ENCODE measurements around the gene BAG5. TPM values are rescaled to one million over a fixed set of nuclear protein-coding genes. Genes with fewer than 3 reads are reported as not detected.

BAG5 gene
- total RNA-seq, 1 donor from 2014 or later: 16.4 TPM

DNA sequence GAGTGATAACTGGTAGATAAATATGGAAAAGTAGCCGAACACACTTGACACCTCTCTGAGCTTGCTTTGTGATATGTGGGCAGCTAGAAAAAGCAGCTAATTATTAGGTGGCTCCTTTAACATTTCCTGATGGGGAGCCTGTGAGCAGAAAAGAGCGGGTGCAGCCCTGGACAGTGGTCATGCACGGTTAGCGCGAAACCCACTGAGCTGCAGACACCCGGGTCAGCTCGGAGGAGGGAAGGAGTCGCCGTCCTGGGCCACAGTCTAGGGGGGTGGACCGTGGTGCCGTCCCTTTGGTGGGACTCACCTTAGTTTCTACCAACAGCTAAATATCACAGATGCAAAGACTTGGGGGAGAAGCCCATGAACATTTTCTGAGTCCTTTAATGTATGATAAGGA, 7.0 kb upstream of the BAG5 start:
- intact Hi-C loops (cut with micrococcal nuclease): no loop called here
- DNase-seq: no peak
- ATAC-seq: no peak

DNA sequence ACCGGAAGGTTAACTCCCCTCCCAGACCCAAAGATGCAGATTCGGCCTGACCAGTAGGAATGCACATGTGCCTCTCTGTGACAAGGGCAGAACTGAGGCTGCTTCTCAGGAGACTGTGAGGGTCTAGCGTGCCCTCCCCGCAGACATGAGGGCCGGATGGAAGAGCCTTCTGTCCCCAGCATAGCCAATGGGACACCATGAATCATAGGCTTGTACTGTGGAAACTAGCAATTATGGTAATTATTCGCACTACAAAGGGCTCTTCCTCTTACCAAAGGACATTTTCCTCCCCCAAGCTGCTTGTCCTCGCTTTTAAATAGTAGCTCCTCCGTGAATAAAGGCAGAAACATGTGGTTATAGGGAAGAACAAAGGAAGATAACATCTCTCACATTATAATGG, 6.5 kb upstream of the BAG5 start:
- intact Hi-C loops (cut with micrococcal nuclease): no loop called here
- DNase-seq (no peak), ATAC-seq (no peak)

DNA sequence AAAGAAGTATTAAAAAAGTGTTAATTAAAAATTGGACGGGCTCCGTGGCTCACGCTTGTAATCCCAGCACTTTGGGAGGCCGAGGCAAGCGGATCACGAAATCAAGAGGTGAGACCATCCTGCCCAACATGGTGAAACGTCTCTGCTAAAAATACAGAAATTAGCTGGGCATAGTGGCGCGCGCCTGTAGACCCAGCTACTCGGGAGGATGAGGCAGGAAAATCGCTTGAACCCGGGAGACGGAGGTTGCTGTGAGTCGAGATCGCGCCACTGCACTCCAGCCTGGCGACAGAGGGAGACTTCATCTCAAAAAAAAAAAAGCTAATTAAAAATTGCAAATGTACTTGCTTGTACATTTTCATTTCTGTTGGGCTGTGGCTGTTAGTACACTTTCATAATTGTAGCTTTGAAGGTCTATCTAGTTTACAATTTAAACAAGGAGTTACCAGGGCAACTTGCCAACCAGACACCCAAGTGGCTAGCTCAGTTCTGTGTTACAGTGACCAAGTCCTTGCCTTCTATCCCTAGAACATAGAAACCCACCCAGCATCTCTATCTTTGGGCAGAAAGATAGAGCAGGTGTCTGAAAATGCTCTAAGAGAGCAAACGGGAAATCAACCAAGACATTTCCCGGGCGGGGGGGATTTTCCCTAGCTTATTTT, 1.5 kb upstream of the BAG5 start:
- DNase-seq (no peak), ATAC-seq (no peak)
- intact Hi-C loops (cut with micrococcal nuclease): no loop called here

DNA sequence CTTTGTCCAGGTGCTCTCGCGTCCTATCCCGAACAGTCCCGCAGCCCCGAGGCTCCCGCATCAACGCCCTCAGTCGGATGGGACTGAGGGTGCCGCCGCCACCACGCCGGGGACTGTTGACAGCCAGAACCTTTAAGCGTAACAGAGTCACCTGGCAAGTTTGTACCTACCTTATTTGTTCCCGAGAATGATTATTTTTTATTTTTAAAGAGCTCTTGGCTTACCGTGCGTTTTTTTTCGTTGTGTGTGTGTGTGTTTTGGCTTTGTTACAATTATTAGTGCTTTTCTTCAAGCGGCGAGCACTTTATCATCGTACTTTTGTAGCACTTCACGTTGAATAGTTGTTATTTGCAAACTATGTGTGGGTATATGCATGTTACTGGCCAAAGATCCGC, 766 bp upstream of the BAG5 start:
- intact Hi-C loops (cut with micrococcal nuclease): no loop called here
- DNase-seq: no peak
- ATAC-seq: no peak

DNA sequence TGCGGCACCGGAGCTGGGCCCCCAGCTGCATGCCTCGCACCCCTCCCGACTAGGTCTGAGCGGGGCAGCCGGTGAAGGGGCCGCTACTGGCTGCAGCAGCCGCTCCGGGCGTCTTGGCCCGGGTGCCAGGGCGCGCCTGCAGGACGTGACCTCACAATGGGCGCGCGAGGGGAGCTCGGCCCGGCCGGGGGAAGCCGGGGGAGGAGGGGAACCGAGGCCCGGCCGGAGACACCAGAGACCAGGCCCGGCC, 353 bp downstream of the BAG5 start:
- intact Hi-C loops (cut with micrococcal nuclease): no loop called here
- peak; percentile 70 for ATAC-seq
- peak; percentile 71 for DNase-seq

DNA sequence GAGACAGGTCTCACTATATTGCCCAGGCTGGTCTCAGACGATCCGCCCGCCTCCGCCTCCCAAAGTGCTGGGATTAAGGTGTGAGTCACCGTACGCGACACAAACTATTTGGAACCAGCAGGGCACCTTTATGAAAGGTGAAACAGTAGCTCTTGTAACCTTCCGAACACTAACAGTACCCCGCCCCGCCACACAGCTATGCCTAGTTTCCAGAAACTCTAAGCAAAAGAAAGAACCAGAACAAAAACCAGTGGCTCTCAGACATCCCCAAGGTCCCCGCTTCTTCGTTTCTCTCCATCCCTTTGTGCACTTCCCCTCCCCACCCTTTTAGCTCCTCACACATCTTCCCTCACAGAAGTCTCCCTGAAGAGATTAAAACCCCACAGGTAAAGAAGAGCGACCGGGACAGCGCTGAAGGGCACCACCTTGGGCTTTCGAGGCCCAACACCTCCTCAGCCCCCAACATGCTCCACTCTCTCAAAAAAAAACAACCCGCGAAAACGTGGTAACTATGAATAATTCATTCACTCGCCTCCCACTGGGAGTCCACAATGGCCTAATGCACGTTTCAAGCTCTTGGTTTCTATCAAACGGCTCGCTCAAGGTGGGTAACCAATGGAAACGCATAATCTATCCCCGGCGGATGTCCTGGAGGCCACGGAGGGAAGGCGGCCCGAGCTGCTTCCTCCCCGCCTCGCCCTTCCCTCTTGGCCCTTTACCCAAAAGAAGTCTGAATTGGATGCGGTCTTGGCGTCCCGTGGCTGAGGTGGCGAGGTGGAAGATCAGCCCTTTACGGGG, 877 bp downstream of the BAG5 start:
- no peak for DNase-seq
- ATAC-seq: peak; percentile 44
- intact Hi-C loops (cut with micrococcal nuclease): no loop called here

DNA sequence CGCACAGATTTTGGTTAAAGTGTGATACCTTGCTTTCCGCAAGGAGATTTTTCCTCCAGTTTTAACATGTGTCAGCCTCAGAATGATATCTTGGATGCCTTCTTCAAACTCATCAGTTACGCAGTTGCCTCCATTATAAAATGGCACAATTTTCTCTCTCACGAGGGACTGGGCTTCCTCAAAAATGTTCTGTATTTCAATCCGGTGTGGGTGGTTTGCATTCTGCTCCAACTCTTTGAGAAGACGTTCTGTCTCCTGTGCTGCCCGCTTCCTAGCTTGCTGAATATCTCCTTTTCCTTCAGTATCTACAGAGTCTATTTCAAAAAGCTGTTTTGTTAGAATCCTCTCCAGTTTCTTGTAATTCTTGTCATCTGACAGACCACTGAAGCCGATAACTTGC, 1.8 kb downstream of the BAG5 start:
- intact Hi-C loops (cut with micrococcal nuclease): no loop called here
- DNase-seq (no peak), ATAC-seq (no peak)

DNA sequence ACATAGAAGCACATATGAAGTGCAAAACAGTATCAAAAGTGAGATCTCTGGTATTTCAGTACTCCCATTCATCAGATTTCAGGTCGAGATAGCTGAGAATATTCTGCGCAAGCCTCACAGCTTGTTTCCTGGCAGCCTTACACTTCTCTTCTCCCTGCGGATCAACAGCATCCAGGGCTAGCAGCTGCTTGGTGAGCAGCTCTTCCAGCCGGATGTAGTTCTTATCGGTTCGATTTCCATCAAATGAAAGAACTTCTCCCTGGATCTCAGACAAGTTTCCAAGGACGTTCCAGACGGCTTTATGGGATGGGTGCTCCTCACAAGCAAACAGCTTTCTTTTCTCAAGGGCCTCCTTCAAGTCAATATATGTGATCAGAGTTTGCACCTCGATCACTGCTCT, 2.7 kb downstream of the BAG5 start:
- no peak for ATAC-seq
- intact Hi-C loops (cut with micrococcal nuclease): no loop called here
- DNase-seq: no peak

DNA sequence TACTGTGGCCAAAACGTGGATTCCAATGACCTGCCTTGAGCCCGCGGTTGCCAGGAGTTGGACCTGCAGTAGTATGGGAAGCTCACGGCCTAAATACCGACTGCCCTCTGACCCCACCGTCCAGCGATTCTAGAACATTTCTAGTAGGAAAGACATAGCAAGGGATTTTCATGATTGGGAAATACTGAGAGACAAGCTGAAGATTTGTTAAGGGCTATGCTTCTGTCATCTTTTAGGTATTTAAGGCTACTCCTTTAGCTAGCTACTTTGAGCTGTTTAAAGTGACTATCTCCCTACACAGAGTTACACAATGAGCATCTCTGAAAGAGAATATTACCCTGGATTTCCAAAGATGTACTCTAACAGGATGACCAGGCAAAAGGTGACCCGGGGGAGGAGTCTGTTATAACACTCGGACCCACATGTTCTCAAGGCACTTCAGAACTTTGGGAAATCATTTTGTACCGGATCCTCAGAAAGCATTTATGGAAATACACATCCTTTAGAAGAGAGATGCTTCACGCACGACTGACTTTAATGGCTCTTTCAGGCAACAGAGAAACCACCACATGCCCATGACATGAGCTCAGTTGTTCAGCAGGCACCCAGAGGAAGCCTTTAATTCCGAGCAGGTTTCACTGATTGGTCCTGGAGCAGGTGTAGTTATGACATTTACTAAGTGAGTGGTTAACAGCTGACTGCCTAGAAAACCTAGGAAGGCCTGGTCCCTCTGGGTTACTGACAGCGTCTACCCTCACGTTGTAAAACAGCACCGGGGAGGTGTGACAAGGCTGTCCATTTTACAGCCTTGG, 4.2 kb downstream of the BAG5 start:
- intact Hi-C loops (cut with micrococcal nuclease): no loop called here
- no peak for ATAC-seq
- no peak for DNase-seq

DNA sequence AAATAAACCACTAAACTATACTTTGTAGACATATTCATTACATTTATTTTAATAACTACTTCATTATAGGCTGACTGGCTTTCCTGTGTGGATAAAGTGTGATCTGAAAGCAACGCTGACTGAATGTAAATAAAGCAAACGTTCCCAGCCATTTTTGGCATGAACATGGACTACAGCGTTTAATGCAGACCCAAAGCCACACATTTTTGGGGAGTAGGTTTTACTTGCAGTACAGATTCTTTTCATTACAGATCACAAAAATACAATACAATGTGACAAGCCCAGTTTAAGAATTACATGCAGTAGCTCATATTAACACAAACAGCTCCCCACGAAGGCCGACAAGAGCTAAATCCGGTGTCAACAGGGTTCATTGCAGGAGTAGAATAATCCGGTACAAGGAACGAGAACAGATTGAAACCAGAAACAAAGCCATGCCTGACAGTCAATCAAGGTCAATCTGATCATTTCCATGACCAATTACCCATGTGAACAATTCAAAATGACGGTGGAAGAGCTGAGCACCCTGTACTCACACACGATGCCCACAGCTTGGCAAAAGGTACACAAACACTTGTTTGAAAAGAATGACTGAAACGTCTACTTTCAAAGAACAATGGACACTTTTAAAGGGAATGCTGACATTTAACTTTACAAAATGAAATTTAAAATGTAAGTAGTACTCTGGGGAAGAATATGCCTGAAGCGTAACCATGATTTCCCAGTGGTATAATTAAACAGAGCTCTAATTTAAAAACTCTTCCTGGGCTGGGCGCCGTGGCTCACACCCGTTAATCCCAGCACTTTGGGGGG, 5.3 kb downstream of the BAG5 start:
- DNase-seq (no peak), ATAC-seq (no peak)
- intact Hi-C loops (cut with micrococcal nuclease): no loop called here

DNA sequence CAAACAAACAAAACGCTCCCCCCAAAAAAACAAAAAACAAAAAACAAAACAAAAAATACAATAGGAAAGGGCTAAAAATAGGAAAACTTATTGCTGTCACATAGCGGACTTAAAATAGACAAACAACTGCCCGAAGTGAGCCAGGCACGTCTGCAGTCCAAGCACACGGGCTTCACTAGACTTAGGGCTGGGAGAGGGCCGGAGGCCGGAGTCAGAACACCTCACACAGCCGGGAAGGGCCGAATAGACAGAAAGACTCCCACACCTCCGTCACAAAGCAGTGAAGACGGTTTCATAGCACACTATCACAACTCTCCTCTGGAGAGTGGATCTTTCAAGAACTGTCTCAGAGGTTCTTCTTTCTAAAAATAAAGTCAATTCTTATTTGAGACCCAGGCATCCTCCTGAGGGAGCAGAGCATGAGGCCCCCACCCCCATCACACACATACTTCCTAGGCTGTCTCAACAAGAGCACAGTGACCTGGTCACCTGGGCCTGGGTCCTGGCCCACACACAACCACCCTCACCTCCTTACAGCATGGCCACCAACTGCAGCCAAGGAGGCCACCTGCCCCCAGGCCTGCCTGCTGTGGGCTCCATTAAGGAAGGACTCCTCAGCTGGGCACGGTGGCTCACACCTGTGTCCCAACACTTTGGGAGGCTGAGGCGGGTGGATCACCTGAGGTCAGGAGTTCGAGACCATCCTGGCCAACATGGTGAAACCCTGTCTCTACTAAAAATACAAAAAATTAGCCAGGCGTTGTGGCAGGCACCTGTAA, 6.7 kb downstream of the BAG5 start:
- DNase-seq: peak; percentile 60
- intact Hi-C loops (cut with micrococcal nuclease): no loop called here

DNA sequence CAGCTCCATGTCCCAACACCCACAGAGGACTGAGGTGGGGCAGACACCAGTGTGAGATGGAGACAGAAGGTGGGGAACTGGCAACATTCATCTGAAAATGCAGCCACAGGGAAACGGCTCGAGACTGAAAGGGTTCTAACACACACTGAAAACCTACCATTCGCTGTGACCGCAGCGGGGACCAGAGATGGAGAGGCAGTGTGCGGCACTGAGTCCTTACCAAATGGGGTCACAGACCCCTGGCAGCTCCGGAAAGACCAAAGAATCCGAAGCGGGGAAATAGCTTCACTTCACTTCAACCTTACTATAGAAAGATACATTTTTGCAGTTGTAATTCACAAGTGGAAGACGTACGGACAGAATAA, 9.6 kb downstream of the BAG5 start:
- intact Hi-C loops (cut with micrococcal nuclease): no loop called here
- DNase-seq: no peak
- no peak for ATAC-seq

More for the DNA sequence above, 6.7 kb downstream of the BAG5 start:
- ATAC-seq: peak; percentile 7

DNA sequence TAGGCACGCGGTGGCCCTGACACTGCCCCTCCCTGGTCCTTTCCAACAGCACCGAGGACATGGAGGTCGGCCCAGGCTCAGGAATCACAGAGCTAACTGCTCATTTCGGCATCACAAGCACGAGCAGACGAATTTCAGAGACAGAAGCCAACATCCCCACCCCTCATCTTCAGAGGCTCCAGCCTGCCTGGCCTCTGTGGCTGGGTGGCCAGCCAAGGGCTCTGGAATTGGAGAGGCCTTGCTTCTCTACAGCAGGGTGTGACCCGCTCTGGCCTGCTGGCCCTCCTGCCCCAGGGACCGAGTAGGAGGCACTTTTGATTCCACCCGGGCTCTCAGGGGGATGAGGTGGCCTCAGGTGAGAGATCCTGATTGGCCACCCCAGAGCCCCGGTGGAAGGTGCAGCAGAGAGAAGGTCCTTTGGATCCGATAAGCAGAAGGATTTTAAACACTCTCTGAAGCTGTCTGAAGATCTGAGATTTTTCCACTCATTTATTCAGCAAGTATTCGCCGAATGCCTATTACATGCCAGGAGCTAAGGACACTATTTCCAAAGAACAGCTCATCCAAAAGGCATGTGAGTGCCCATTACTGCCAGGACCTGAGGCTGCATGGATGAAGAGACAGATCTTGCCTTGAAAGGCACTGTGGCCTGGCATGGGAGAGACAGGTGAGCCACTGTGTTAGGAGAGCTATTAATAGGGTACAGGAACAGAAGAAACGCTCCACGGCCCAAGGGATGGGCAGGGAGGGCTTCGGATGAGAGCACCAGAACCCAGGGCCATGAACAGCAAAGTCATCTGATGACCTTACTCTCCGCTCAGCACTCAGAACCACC, 10.2 kb downstream of the BAG5 start:
- intact Hi-C loops (cut with micrococcal nuclease): no loop called here
- DNase-seq (peak; percentile 80), ATAC-seq (peak; percentile 57)

DNA sequence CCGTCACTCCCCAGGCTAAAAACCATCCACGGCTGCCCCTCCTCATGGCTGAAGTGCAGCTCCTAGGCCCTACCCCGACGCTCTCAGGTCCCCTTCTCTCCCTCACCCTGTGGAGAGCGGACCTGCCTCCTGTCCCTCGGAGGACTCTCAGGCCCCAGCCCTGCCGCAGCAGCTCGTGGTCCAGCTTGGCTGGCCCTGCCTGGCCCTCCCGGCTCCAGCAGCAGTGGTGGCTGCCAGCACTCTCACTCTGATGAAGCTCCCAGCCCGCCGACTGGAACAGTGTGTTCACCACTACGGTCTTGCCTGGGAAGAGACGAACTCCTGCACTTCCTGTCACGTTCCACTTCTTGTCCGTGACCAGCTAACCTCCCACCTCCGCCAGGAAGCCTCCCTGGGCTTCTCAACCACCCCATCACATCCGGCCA, 11.1 kb downstream of the BAG5 start:
- intact Hi-C loops (cut with micrococcal nuclease): no loop called here
- ATAC-seq: peak; percentile 70
- peak; percentile 88 for DNase-seq

DNA sequence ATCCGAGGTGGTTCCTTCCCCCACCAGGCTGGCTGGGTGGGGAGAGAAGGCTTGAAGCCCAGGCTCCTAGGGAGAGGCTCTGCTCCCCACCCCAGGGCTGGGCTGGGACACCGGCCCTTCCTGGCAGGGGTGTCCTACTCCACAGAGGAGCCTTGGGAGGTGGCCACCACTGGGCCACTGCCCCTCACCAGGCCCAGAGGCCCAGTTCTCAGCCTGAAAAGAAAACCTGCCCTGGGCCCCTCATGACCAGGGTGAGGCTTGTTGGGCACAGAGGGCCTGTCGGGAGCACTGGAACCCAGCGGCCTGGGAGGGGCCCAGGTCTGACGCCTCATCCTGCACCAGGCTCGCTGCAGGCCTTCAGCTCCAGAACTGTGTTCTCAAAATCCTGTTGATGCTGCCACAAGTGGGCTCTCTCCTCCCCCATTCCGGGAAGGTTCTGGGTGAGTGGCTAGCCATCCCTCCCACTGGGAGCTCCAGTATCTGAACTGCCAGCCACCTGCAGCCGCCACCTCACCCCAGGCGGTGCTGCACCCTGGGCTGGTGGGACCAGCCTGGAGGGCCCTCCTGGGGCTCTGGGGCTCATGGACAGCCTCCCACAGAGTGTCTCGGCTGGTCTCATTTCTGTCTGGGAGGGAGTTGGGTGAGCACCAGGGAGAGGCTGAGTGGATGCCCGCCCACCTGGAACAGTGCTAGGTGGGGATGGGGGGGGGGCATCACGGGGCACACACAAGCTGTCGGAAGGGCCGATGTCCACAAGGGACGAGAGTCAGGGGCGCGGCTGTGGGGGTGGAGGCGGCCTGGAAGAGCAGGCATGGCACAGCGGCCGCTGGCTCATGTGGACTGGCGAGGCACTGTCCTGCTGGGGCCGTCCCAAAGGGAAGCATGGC, 11.8 kb downstream of the BAG5 start:
- intact Hi-C loops (cut with micrococcal nuclease): no loop called here
- peak; percentile 66 for DNase-seq
- peak; percentile 14 for ATAC-seq

DNA sequence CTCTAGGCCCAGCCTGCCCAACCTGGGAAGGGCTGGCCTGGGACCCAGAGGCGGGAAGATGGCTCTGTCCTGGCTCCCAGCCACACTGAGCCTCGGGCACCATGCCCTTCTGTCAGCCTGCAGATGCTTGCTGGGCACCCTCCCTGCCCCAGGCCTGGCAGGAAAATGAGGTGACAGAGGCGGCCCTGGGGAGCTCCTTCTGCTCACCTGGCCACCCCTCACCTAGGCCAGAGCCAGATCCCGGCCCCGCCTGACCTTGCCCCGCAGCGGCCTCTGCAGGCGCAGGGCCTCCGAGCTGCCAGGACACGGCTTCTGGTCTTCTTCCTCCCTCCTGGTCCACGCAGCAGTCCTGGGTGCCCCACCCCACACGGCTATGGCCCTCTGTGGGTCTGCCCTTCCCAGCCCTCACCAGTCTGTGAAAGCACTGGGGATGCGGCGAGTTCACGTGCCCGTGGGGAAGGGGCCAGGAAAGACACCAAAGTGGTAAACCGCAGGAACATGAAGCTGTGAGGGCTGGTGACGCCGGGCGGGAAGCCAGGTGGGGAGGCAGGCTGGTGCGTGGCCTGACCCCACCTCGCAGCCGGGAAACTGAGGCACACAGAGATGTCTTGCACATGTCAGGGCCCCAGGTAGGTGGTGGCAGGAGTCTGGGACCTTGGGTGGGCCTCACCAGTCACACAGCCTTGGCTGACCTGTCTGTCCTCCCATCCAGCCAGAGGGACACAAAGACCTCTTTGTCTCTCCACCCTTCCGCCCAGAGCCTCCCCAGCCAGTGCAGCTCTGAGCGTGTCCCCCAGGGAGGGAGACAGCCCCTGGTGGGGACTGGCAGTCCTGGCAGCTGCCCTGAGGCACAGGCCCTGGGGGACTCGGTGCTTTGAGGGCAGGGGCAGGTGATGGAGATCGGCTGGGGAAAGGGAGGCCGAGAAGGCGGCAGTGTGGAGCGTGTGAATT, 12.8 kb downstream of the BAG5 start:
- ATAC-seq (peak; percentile 33), DNase-seq (peak; percentile 81)
- intact Hi-C loops (cut with micrococcal nuclease): no loop called here

Measured in left ventricle myocardium superior (tissue), 1 donor.